Common myeloid progenitor, CD34-positive (primary cell): ENCODE results near the gene BIK.

Source experiments
- CTCF ChIA-PET: fragments of 350-600 bp; sonication (Branson Sonifier 250); formaldehyde crosslinking; loops from one replicate; lab custom pipeline; 2021; ENCODE audit warnings: antibody characterized with exemption; lab: Charles Lee
- POLR2A ChIA-PET: fragments of 350-600 bp; sonication (Branson Sonifier 250); formaldehyde crosslinking; loops from one replicate; lab custom pipeline; 2021; ENCODE audit warnings: antibody characterized with exemption; lab: Charles Lee
- DNase-seq, 3 donors: peaks; one replicate each; pipeline versions ENCODE4 v3.0.0 to v3.0.0-alpha.2; 2013
- H3K27ac ChIP-seq, 2 experiments: 1 replicate in 1 of 2; 2 replicates in 1 of 2; pipeline ENCODE4 v1.7.0; 2013; ENCODE audit warnings: inconsistent platforms in 2 of 2, low read length in 2 of 2, mild to moderate bottlenecking in 2 of 2, low read depth in 1 of 2, moderate library complexity in 1 of 2; ENCODE audit not compliant: severe bottlenecking in 2 of 2, insufficient read depth in 1 of 2, poor library complexity in 1 of 2
- H3K27me3 ChIP-seq, 5 experiments: replicated peaks in 2 of 5; 1 replicate in 3 of 5; 2 replicates in 2 of 5; pipeline versions ENCODE4 v1.6.1 to v1.7.0; 2013; ENCODE audit warnings: low read length in 4 of 5, mild to moderate bottlenecking in 2 of 5, moderate library complexity in 2 of 5, inconsistent platforms in 1 of 5; ENCODE audit not compliant: insufficient read depth in 5 of 5, control insufficient read depth in 4 of 5
- H3K36me3 ChIP-seq, 4 experiments: 1 replicate in 2 of 4; 2 replicates in 2 of 4; pipeline versions ENCODE4 v1.6.1 to v1.7.0; 2013; ENCODE audit warnings: low read length in 3 of 4, control low read depth in 1 of 4, mild to moderate bottlenecking in 1 of 4; ENCODE audit not compliant: control insufficient read depth in 4 of 4, insufficient read depth in 4 of 4
- H3K4me1 ChIP-seq, 4 experiments: 1 replicate in 3 of 4; 2 replicates in 1 of 4; pipeline versions ENCODE4 v1.6.1 to v1.7.1; 2013; ENCODE audit warnings: low read length in 3 of 4, mild to moderate bottlenecking in 3 of 4, control low read depth in 1 of 4, inconsistent platforms in 1 of 4, moderate library complexity in 1 of 4; ENCODE audit not compliant: control insufficient read depth in 4 of 4, insufficient read depth in 4 of 4; ENCODE audit errors: control extremely low read depth in 1 of 4
- H3K4me3 ChIP-seq, 7 experiments: 1 replicate in 4 of 7; 2 replicates in 3 of 7; pipeline versions ENCODE4 v1.5.1 to v1.7.0; 2013; ENCODE audit warnings: mild to moderate bottlenecking in 7 of 7, low read length in 6 of 7, moderate library complexity in 6 of 7, inconsistent platforms in 2 of 7, low read depth in 2 of 7, control low read depth in 1 of 7; ENCODE audit not compliant: insufficient read depth in 4 of 7, control insufficient read depth in 1 of 7; ENCODE audit errors: extremely low read depth in 1 of 7
- H3K9me3 ChIP-seq, 5 experiments: 1 replicate in 4 of 5; 2 replicates in 1 of 5; pipeline versions ENCODE4 v1.6.1 to v1.7.1; 2013; ENCODE audit warnings: low read length in 4 of 5, mild to moderate bottlenecking in 2 of 5, inconsistent platforms in 1 of 5, low read depth in 1 of 5, moderate library complexity in 1 of 5; ENCODE audit not compliant: control insufficient read depth in 4 of 5, insufficient read depth in 2 of 5; ENCODE audit errors: control extremely low read depth in 1 of 5
- WGBS: methylation state at CpG from one replicate; pipeline ENCODE4 v1.1.5; 2013; ENCODE audit not compliant: insufficient coverage; 5-methylcytosine and 5-hydroxymethylcytosine counted together

The BIK gene

DNA sequence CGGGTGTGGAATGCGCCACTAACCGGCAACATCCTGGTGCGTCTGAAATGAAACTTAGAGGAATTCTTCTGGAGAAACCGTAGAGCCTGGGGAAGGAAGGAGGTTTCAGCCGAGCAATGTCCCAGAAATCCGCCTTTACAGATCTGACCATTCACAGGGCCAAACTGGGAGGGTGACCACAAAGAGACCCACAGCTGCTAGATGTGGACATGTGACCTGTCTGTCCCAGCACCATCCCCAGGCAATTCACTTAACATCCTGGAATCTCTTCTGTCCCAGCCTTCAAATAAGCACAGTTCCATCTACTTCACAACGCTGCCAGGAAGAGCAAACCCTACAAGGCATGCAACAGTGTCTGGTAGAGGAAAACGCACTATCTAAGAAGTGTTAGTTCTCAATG is 22.9 kb downstream of the BIK start:
- Histone ChIP-seq H3K4me1 (peaks cover 2 to 24% (median 19%) of the 10 kb centered on the region in 4 experiments), H3K27me3 (no peaks in the 10 kb centered on the region), H3K27ac (no peak overlapping the region), H3K36me3 (peaks cover 13 to 65% (median 46%) of the 10 kb centered on the region in 4 experiments), H3K4me3 (no peak overlapping the region), H3K9me3 (no peaks in the 10 kb centered on the region)
- ChIA-PET CTCF (interaction anchor here (1.1 kb wide), 1 partner anchor 23 kb away, joined by 4 read pairs; no protein-coding TSS in a partner anchor), POLR2A (no interaction called here)
- DNase-seq: no peak
- WGBS: 100% methylated on average over 4 of the region's 9 CpGs

DNA sequence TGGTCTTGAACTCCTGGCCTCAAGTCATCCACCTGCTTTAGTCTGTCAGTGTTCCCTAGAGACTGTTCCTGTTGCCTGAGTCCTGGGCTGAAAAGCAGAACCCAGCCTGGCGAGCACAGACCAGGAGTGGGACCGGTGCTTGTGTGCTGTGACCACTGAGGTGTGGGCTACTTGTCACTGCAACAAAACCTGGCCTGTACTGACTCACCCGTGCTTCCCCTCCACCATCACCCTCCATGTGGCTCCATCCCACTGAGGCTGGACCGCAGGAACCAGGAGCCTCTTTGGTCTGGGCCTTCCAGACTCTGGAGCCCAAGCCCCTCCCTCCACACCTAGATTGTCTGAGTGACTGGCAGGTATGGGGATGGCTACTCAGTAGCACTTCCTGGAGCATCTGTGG is 24.0 kb downstream of the BIK start:
- H3K4me1 ChIP-seq: peaks cover 0 to 13% (median 8%) of the 10 kb centered on the region in 4 experiments
- H3K4me3 ChIP-seq: no peak overlapping the region
- 100% methylated on average over 2 of the region's 4 CpGs for WGBS
- H3K27me3 ChIP-seq: no peaks in the 10 kb centered on the region
- peaks cover 13 to 75% (median 53%) of the 10 kb centered on the region in 4 experiments for H3K36me3 ChIP-seq
- POLR2A ChIA-PET: no interaction called here
- CTCF ChIA-PET: interaction anchor here (1.0 to 2.0 kb wide), 4 partner anchors 12 to 27 kb away, joined by 4 to 11 read pairs (median 6); no protein-coding TSS in a partner anchor
- no peak overlapping the region for H3K27ac ChIP-seq
- no peak for DNase-seq
- no peaks in the 10 kb centered on the region for H3K9me3 ChIP-seq

DNA sequence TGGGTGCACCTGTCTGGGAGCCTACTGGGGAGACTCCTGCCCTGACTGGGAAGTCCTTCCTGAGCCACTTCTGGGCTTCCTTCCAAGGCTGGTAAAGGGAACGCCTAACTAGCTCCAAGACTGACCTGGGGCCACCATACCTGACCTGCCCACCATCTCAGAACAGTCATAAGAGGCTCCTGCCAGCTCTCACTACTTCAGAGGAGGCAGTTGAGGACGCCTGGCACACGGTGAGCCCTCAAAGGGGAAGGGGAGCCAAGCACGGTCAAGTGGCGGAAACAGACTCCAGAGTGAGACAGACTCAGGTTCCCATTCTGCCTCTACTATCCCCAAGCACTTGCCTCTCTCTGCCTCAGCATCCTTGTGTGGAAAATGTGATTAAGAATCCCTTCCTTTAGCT is 25.0 kb downstream of the BIK start:
- Histone ChIP-seq H3K36me3 (peaks cover 16 to 84% (median 61%) of the 10 kb centered on the region in 4 experiments), H3K27ac (no peak overlapping the region), H3K9me3 (no peaks in the 10 kb centered on the region), H3K4me3 (no peak overlapping the region), H3K4me1 (peaks cover 0 to 6% (median 2%) of the 10 kb centered on the region in 4 experiments), H3K27me3 (no peaks in the 10 kb centered on the region)
- CTCF ChIA-PET: interaction anchor here (0.9 to 2.0 kb wide), 8 partner anchors 12 to 211 kb away, joined by 3 to 11 read pairs (median 5); no protein-coding TSS in a partner anchor
- DNase-seq: no peak
- 96% methylated on average over 3 of the region's 5 CpGs for WGBS
- POLR2A ChIA-PET: no interaction called here

DNA sequence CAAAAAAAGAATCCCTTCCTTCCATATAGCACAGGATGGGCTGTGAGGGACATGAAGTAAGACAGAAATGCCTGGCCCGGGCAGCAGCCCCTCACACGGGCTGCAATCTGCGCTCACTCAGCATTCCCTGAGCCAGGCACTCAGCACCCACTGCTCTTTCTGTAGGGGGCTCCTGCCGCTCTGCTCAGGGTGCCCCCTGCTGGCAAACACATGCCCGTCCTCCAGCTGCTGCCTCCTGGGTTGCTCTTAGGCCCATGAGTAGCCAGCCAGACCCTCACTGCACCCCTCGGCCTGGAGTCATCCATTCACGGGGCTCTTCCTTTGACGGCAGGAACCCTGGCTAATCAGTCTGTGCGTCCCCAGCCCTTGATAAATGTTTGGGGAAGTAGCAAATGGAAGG is 25.7 kb downstream of the BIK start:
- H3K4me3 ChIP-seq: no peak overlapping the region
- WGBS: 43% methylated on average over 4 of the region's 9 CpGs

DNA sequence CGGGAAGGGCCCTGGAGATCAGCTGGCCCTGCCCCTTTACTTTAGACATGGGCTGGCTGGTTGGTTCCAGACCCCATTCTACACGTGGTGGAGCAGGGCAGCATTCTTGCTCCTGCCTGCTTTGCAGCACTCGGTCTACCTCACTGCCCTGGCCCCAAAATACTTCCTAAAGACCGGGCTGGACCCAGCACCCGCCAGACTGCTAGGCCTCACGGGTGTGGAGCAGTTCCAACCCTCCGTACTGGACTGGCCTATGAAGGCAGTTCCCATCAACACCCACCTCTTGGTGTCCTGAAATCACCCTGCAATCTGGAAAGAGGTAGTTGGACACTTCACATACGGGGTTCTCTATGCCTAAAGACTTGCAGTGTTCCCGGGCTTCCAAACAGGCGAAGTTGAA is 26.3 kb downstream of the BIK start:
- Histone ChIP-seq H3K4me1 (peaks cover 0 to 8% (median 2%) of the 10 kb centered on the region in 4 experiments), H3K27ac (no peak overlapping the region), H3K36me3 (peaks cover 16 to 84% (median 63%) of the 10 kb centered on the region in 4 experiments), H3K4me3 (no peak overlapping the region), H3K27me3 (no peaks in the 10 kb centered on the region), H3K9me3 (no peaks in the 10 kb centered on the region)
- 73% methylated on average over 10 of the region's 10 CpGs for WGBS
- ChIA-PET CTCF (interaction anchor here (1.7 to 2.3 kb wide), 2 partner anchors 10 to 27 kb away, joined by 6 to 14 read pairs; no protein-coding TSS in a partner anchor), POLR2A (no interaction called here)
- no peak for DNase-seq

More for the DNA sequence above, 25.7 kb downstream of the BIK start:
- POLR2A ChIA-PET: interaction anchor here (0.6 kb wide), 1 partner anchor 240 kb away, joined by 3 read pairs; no protein-coding TSS in a partner anchor
- H3K9me3 ChIP-seq: no peaks in the 10 kb centered on the region
- peaks cover 20 to 88% (median 66%) of the 10 kb centered on the region in 4 experiments for H3K36me3 ChIP-seq
- CTCF ChIA-PET: interaction anchor here (0.9 to 1.7 kb wide), 3 partner anchors 11 to 210 kb away, joined by 3 to 6 read pairs (median 5); no protein-coding TSS in a partner anchor
- H3K27me3 ChIP-seq: no peaks in the 10 kb centered on the region
- H3K4me1 ChIP-seq: peaks cover 0 to 6% (median 2%) of the 10 kb centered on the region in 4 experiments
- peak; percentile 65 to 72 (median 69) for DNase-seq
- no peak overlapping the region for H3K27ac ChIP-seq

DNA sequence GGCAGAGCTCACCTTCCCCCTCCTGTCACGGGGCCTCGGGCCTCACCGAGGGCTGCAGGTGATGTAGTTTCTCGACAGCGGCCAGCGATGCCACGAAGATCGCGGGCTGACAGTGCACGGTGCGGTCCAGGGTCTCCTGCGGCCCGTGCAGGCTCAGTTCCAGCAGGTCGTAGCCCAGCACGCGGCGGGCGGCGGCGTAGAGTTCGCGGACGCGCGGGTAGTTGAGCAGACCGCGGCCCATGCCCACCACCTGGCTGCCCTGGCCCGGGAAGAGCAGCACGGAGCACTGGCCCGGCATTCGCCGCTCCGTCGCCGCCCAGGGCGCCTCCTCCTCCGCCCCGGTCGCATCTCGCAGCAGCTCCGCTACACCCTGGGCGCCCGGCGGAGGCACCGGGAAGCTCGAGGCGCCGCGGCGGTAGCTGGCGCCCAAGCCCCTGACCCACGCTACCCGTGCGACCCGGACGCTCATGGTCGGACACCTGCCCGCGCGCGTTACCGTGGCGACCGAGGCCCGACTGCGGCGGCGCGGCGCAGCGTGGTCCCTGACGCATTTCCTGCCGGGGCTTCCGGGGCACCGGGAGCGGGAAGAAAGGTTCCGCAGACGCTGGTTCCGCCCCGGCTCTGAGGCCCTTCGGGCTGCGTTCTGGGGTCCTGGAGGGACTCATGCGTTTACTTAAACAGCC is 32.5 kb downstream of the BIK start, which contains the start of gene MCAT:
MCAT (minus strand) TSS at position 519 of the 683 bp plus-strand sequence; CDS start at position 469, 50 bp downstream.
- peak within 1 kb of the TSS; percentile 81 to 88 for H3K27ac ChIP-seq
- peak within 1 kb of the TSS; percentile 43 to 82 (median 79) for H3K4me3 ChIP-seq
- no peaks in the 10 kb centered on the region for H3K9me3 ChIP-seq
- peaks cover 0 to 36% (median 25%) of the 10 kb centered on the region in 4 experiments for H3K4me1 ChIP-seq
- under 1% methylated on average over 83 of the region's 83 CpGs for WGBS
- H3K27me3 ChIP-seq: no peaks in the 10 kb centered on the region
- H3K36me3 ChIP-seq: peaks cover 7 to 31% (median 27%) of the 10 kb centered on the region in 4 experiments
- POLR2A ChIA-PET: no interaction called here
- peak; percentile 34 to 80 (median 79) for DNase-seq
- CTCF ChIA-PET: interaction anchor here (0.6 to 1.4 kb wide), 3 partner anchors 22 to 55 kb away, joined by 3 to 6 read pairs (median 4); partner anchors contain the start of gene BIK
